Activated naive CD4-positive, alpha-beta T cell treated with anti-CD3 and anti-CD28 coated beads for 36 hours (primary cell): ENCODE results near the gene GNAS. TPM values are rescaled to one million over a fixed set of nuclear protein-coding genes. Genes with fewer than 3 reads are reported as not detected.
A peak's percentile ranks its signal among the peaks of the same experiment; 100 is the strongest.

Experiments used
- CTCF ChIA-PET: fragments of 350-600 bp; sonication (Branson Sonifier 250); formaldehyde crosslinking; loops from one replicate; lab custom pipeline; 2021; ENCODE audit warnings: antibody characterized with exemption; lab: Charles Lee
- DNase-seq: peaks from one replicate; pipeline ENCODE4 v3.0.0-alpha.2; 2020
- H3K27ac Mint-ChIP-seq: one replicate; pipeline ENCODE4 v1.8.0; 2021; ENCODE audit warnings: mild to moderate bottlenecking, mixed read lengths
- H3K27me3 Mint-ChIP-seq: one replicate; pipeline ENCODE4 v1.8.0; 2021; ENCODE audit warnings: low read depth, mixed read lengths
- H3K36me3 Mint-ChIP-seq: one replicate; pipeline ENCODE4 v1.8.0; 2021; ENCODE audit warnings: low read depth, mixed read lengths
- H3K4me1 Mint-ChIP-seq: one replicate; pipeline ENCODE4 v1.8.0; 2021; ENCODE audit warnings: low read depth, mixed read lengths
- H3K4me3 Mint-ChIP-seq: one replicate; pipeline ENCODE4 v1.8.0; 2021; ENCODE audit warnings: mild to moderate bottlenecking, moderate library complexity, mixed read lengths
- H3K9me3 Mint-ChIP-seq: one replicate; pipeline ENCODE4 v1.8.0; 2021; ENCODE audit warnings: mixed read lengths
- intact Hi-C: fragments of 100-400 bp; cut with micrococcal nuclease; formaldehyde crosslinking; loops from one replicate; pipeline ENCODE4 v1.15.1; 2023
- total RNA-seq, 2 experiments: library from RNA; stranded (reverse); gene quantifications; one replicate each; pipeline ENCODE4 v1.2.3, GENCODE V29; 2021

The GNAS gene
- total RNA-seq, 2 experiments from 2014 or later = 770 to 802 TPM

GRCh38 chr20:58896820-58897219 is 44.3 kb downstream of the GNAS start:
- H3K4me3 Mint-ChIP-seq = no peak overlapping the region
- no peaks in the 10 kb centered on the region for H3K27me3 Mint-ChIP-seq
- H3K36me3 Mint-ChIP-seq = peaks cover 39% of the 10 kb centered on the region
- intact Hi-C loops = no loop called here
- no peaks in the 10 kb centered on the region for H3K9me3 Mint-ChIP-seq
- H3K27ac Mint-ChIP-seq = peak overlapping the region; percentile 86
- CTCF ChIA-PET = no interaction called here
- H3K4me1 Mint-ChIP-seq = peaks cover 55% of the 10 kb centered on the region
- DNase-seq = no peak

DNA sequence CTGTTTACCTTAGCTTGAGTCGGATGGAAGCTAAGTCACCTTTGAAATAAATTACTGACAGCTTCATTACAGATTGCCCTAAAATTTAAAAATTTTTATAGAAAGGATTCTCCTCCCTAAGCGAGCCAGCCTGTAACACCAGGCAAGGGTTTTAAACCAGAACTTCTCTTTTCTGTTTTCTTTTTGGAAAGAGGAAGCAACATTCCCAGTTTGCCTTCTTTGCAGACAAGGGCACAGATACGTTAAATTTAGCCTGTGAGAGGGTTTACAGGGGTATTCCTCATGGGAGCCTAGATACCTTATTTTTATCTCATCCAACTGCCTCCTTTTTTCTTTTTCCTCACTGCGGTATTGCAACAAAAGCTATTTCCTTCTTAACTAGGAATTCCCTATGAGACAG is 45.0 kb downstream of the GNAS start:
- no peak overlapping the region for H3K4me3 Mint-ChIP-seq
- intact Hi-C loops = no loop called here
- CTCF ChIA-PET = no interaction called here
- H3K27me3 Mint-ChIP-seq = no peaks in the 10 kb centered on the region
- no peak overlapping the region for H3K27ac Mint-ChIP-seq
- no peak for DNase-seq
- H3K36me3 Mint-ChIP-seq = peaks cover 42% of the 10 kb centered on the region
- no peaks in the 10 kb centered on the region for H3K9me3 Mint-ChIP-seq
- peaks cover 58% of the 10 kb centered on the region for H3K4me1 Mint-ChIP-seq

- peaks cover 48% of the 10 kb centered on the region for H3K36me3 Mint-ChIP-seq
- no peak overlapping the region for H3K4me3 Mint-ChIP-seq
- CTCF ChIA-PET = interaction anchor here (0.6 kb wide), 1 partner anchor 135 kb away, joined by 4 read pairs; no protein-coding TSS in a partner anchor
- H3K4me1 Mint-ChIP-seq = peaks cover 56% of the 10 kb centered on the region
- no peak for DNase-seq
- intact Hi-C loops = no loop called here
- no peaks in the 10 kb centered on the region for H3K9me3 Mint-ChIP-seq
- H3K27me3 Mint-ChIP-seq = no peaks in the 10 kb centered on the region
- H3K27ac Mint-ChIP-seq = no peak overlapping the region
Observed at GRCh38 chr20:58898629-58899408, 46.3 kb downstream of the GNAS start.

DNA sequence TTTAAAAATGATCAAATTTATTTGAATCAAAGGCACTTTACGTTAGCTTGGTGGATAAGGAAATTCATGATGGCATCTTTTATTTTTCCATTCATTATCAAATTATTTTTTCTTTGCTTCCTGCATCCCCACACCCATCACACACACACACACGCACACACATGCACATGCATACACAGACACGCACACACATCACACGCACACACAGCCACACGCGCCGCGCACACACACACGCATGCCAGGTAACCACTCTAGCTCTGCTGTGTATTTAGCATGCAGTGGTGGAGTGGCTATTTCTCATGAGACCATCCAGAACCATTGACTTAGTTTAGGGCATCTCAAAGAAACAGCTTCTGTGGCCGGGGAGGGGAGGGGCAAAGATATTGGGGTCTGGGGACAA is 47.0 kb downstream of the GNAS start:
- Mint-ChIP-seq H3K4me3 (no peak overlapping the region), H3K9me3 (no peaks in the 10 kb centered on the region), H3K36me3 (peaks cover 50% of the 10 kb centered on the region), H3K27me3 (no peaks in the 10 kb centered on the region), H3K4me1 (peaks cover 52% of the 10 kb centered on the region), H3K27ac (no peak overlapping the region)
- DNase-seq = no peak
- intact Hi-C loops = no loop called here
- CTCF ChIA-PET = no interaction called here

DNA sequence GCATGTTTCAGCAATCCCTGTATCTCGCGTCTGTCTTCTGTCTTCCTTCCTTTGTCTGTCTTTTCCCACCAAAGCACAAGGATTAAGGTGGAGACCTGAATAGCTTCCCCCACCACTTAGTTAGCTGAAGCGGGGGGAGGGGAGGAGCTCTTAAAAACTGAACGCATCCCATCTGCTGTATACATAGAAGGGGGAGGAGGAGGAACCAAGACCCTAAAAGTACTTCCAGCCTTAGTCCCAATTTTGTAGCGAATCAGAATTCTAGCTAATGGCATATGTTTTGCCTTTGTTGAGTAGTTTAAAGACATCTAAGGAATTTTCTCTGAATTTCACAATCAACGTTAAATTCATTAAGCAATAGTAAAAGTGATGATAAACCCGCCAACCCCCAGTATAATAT is 47.9 kb downstream of the GNAS start:
- H3K27ac Mint-ChIP-seq = no peak overlapping the region
- intact Hi-C loops = no loop called here
- no peak overlapping the region for H3K4me3 Mint-ChIP-seq
- H3K36me3 Mint-ChIP-seq = peaks cover 49% of the 10 kb centered on the region
- no peaks in the 10 kb centered on the region for H3K9me3 Mint-ChIP-seq
- CTCF ChIA-PET = no interaction called here
- H3K4me1 Mint-ChIP-seq = peaks cover 51% of the 10 kb centered on the region
- DNase-seq = no peak
- H3K27me3 Mint-ChIP-seq = no peaks in the 10 kb centered on the region

DNA sequence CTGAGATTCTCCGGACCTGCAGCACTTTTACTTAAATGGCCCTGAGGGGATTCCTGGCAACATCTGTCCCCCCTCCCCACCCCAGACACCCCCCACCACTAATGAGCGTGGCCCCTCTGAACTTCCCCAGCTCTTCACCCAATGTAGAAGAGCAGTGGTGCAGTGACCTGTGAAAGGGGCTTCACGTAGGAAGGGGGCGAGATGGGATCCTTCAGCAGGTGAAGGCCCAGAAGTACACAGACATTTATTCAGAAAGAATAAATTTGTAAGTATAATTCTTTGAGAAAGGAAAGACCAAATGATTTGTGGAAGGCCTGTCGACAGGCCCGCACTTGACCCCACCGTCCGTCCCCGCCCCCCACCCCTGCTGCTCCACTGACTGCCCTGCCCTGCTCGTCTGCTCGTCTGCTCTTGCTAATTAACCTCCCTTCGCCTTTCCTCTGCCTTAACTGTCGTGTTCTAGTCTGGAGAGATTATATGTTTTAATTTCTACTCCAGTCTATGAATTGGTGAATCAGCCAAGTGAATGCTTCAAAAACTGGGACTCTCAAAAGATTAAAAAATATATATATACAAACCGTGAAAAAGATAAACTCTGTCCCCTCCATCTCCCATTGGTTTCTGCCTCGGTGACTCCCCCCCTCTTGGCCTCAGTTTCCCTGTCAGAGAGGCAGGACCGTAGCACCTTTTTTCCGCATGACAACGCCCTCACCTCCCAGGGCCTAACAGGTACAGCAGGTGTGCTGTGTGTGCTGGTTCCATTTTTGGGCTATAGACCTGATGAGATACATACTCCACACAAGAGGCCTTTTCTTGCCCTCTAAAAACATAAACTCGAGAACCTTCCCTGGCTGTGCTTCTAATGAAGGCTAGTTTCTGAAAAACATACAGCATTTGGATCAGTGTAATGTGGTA is 49.2 kb downstream of the GNAS start:
- no peak for DNase-seq
- Mint-ChIP-seq H3K27me3 (no peaks in the 10 kb centered on the region), H3K9me3 (no peaks in the 10 kb centered on the region), H3K4me1 (peaks cover 49% of the 10 kb centered on the region), H3K4me3 (no peak overlapping the region), H3K36me3 (peaks cover 50% of the 10 kb centered on the region), H3K27ac (no peak overlapping the region)
- intact Hi-C loops = no loop called here
- CTCF ChIA-PET = no interaction called here

GRCh38 chr20:58903614-58904013 is 51.1 kb downstream of the GNAS start:
- Mint-ChIP-seq H3K36me3 (peaks cover 55% of the 10 kb centered on the region), H3K9me3 (no peaks in the 10 kb centered on the region), H3K4me3 (no peak overlapping the region), H3K4me1 (peaks cover 54% of the 10 kb centered on the region), H3K27ac (peak overlapping the region; percentile 44), H3K27me3 (no peaks in the 10 kb centered on the region)
- CTCF ChIA-PET = interaction anchor here (0.6 to 0.7 kb wide), 2 partner anchors 17 to 299 kb away, joined by 3 read pairs; no protein-coding TSS in a partner anchor
- no peak for DNase-seq
- intact Hi-C loops = no loop called here

- intact Hi-C loops = loop anchor here (5.0 kb wide), 2 partner anchors 77 to 127 kb away; partner anchors contain the start of genes ATP5F1E and NELFCD
- Mint-ChIP-seq H3K36me3 (peaks cover 65% of the 10 kb centered on the region), H3K4me3 (no peak overlapping the region), H3K27ac (peak overlapping the region; percentile 20), H3K9me3 (no peaks in the 10 kb centered on the region), H3K27me3 (no peaks in the 10 kb centered on the region), H3K4me1 (peaks cover 48% of the 10 kb centered on the region)
- CTCF ChIA-PET = no interaction called here
- DNase-seq = no peak
Observed at GRCh38 chr20:58905236-58905635, 52.7 kb downstream of the GNAS start.

- Mint-ChIP-seq H3K4me1 (peaks cover 49% of the 10 kb centered on the region), H3K9me3 (no peaks in the 10 kb centered on the region), H3K36me3 (peaks cover 71% of the 10 kb centered on the region), H3K27me3 (no peaks in the 10 kb centered on the region), H3K4me3 (no peak overlapping the region), H3K27ac (no peak overlapping the region)
- CTCF ChIA-PET = no interaction called here
- intact Hi-C loops = loop anchor here (5.0 kb wide), 2 partner anchors 76 to 126 kb away; partner anchors contain the start of genes ATP5F1E and NELFCD
- no peak for DNase-seq
Observed at GRCh38 chr20:58906111-58906510, 53.6 kb downstream of the GNAS start.

- Mint-ChIP-seq H3K27ac (peak overlapping the region; percentile 88), H3K9me3 (no peaks in the 10 kb centered on the region), H3K36me3 (peaks cover 73% of the 10 kb centered on the region), H3K4me3 (no peak overlapping the region), H3K4me1 (peaks cover 49% of the 10 kb centered on the region), H3K27me3 (no peaks in the 10 kb centered on the region)
- peak; percentile 21 for DNase-seq
- CTCF ChIA-PET = interaction anchor here (0.6 kb wide), 1 partner anchor 103 kb away, joined by 3 read pairs; no protein-coding TSS in a partner anchor
- intact Hi-C loops = loop anchor here (1.0 to 5.0 kb wide), 3 partner anchors 15 to 125 kb away; partner anchors contain the start of genes ATP5F1E and NELFCD
Observed at GRCh38 chr20:58906894-58907293, 54.4 kb downstream of the GNAS start.

DNA sequence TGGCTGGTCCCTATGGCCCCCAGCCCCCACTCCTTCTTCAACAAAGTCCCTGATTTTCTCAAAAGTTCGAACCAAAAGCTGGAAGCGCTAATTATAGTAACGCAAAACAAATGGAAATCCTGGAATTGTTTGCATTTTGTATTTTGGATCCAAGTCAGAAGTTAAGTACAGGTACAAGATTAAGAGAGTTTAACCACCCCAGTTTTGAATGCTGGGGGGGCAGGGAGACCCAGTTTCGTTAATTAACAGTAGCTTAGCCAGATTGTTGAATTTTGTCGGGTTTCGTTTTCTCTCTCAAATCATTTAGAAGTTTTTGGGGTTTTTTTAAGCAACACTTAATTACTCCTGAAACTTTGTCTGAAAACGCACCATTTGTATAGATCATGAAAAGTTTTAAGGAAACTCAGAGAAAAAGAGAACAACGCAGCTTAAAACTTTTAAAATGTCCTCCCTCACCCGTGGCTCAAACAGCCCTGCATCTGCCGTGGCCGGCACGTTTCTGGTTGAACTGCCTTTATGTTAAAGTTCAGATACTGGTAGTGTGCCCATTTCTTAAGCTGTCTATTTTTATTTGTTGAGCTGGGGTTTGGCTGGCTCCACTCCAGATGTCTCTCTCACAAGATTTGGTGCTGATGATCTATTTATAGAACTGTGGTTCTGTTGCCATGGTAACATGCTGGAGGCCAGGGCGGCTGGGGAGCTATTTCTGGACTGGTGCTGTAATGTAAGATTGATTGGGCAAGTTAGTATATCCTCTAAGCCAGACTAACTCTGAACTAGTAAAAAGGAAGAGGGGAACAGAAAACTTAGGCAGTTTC is 55.0 kb downstream of the GNAS start:
- H3K27ac Mint-ChIP-seq = peak overlapping the region; percentile 88
- peak overlapping the region; percentile 66 for H3K4me3 Mint-ChIP-seq
- no peaks in the 10 kb centered on the region for H3K27me3 Mint-ChIP-seq
- intact Hi-C loops = loop anchor here (1.0 to 5.0 kb wide), 3 partner anchors 15 to 125 kb away; partner anchors contain the start of genes ATP5F1E and NELFCD
- no peaks in the 10 kb centered on the region for H3K9me3 Mint-ChIP-seq
- CTCF ChIA-PET = interaction anchor here (0.6 to 0.7 kb wide), 3 partner anchors 18 to 346 kb away, joined by 3 read pairs; no protein-coding TSS in a partner anchor
- peak; percentile 65 for DNase-seq
- peaks cover 45% of the 10 kb centered on the region for H3K4me1 Mint-ChIP-seq
- peaks cover 67% of the 10 kb centered on the region for H3K36me3 Mint-ChIP-seq
